Epithelial cell of esophagus (primary cell): ENCODE measurements around the gene AQP10.
"Not testable (repeated sequence)": the region's sequence is repeated elsewhere in the genome, so short reads cannot be mapped to it uniquely, and the experiment has no call there.

Experiments used
- DNase-seq: peaks from one replicate; pipeline ENCODE4 v3.0.0; 2010; ENCODE audit warnings: low read depth
- H3K4me3 ChIP-seq: 2 replicates; pipeline ENCODE4 v1.5.1; 2011; ENCODE audit warnings: mild to moderate bottlenecking, low read length, control low read depth
- CTCF ChIP-seq: IDR thresholded peaks from 2 replicates; pipeline ENCODE4 v1.5.1; 2011; ENCODE audit warnings: low read depth, mild to moderate bottlenecking, low read length, control low read depth, inconsistent platforms; ENCODE audit not compliant: insufficient read depth; ENCODE audit errors: missing control alignments

AQP10 gene

GRCh38 chr1:154358519-154358918 lies 37.6 kb downstream of the AQP10 start:
- no peak overlapping the region for H3K4me3 ChIP-seq
- no peak for DNase-seq
- no peak for TF ChIP-seq CTCF

- no peak overlapping the region for H3K4me3 ChIP-seq
- TF ChIP-seq CTCF, result no peak
- DNase-seq, result no peak
These were observed 39.4 kb downstream of the AQP10 start for GRCh38 chr1:154360288-154360687.

- DNase-seq, H3K4me3 ChIP-seq: not testable (repeated sequence)
These were observed 40.0 kb downstream of the AQP10 start for GRCh38 chr1:154360881-154361280.

GRCh38 chr1:154361357-154361756 lies 40.5 kb downstream of the AQP10 start:
- DNase-seq, result no peak
- H3K4me3 ChIP-seq, result no peak overlapping the region
- no peak for TF ChIP-seq CTCF

- DNase-seq, result no peak
- no peak for TF ChIP-seq CTCF
- H3K4me3 ChIP-seq, result no peak overlapping the region
These were observed 50.5 kb downstream of the AQP10 start for GRCh38 chr1:154371436-154371835.

- not testable (repeated sequence) for DNase-seq, H3K4me3 ChIP-seq
These were observed 53.0 kb downstream of the AQP10 start for GRCh38 chr1:154373777-154374357.
